Right lobe of liver (tissue), 4 donors: ENCODE data around the gene DACH1.

ENCODE experiments used
- CTCF ChIP-seq, 4 donors: fragments of 200-600 bp in 3 of 4; fragments of 450-650 bp in 1 of 4; IDR thresholded peaks; one replicate each; pipeline versions ENCODE4 v1.5.1 to v1.8.0; 2016 to 2022; ENCODE audit warnings: antibody characterized with exemption in 4 of 4, mild to moderate bottlenecking in 2 of 4
- POLR2A ChIP-seq: fragments of 450-650 bp; IDR thresholded peaks from one replicate; pipeline ENCODE4 v1.6.1; 2017; ENCODE audit warnings: antibody characterized with exemption, mild to moderate bottlenecking
- donor health status: DM: no; HTN: no; CAD: no.
- donor health status: DM: no; HTN: no; CAD: no.
- donor health status: DM: no; HTN: yes; CAD: no.

GRCh38 chr13:71454509-71454908, 412.5 kb downstream of the DACH1 start:
- no peak for TF ChIP-seq CTCF (IDR thresholded peaks at IDR 0.05)
- TF ChIP-seq POLR2A = no peak
